Mucosa of descending colon (tissue), 3 donors: Measurements from ENCODE around the gene ANKRD44. TPM values are rescaled to one million over a fixed set of nuclear protein-coding genes. Genes with fewer than 3 reads are reported as not detected.

Experiments
- ATAC-seq: fragments of 200-7000 bp; cut with Tn5 transposase; one replicate; pipeline ENCODE4 v1.9.1; 2020; ENCODE audit warnings: mild to moderate bottlenecking, moderate library complexity
- DNase-seq, 3 donors: peaks; one replicate each; pipeline ENCODE4 v3.0.0-alpha.2; 2020
- H3K36me3 ChIP-seq: fragments of 200-600 bp; one replicate; pipeline ENCODE4 v1.8.0; 2021; ENCODE audit warnings: low read depth, mild to moderate bottlenecking
- H3K4me1 ChIP-seq: fragments of 200-600 bp; one replicate; pipeline ENCODE4 v1.8.0; 2021; ENCODE audit warnings: low read depth, mild to moderate bottlenecking
- H3K4me3 ChIP-seq: fragments of 200-600 bp; one replicate; pipeline ENCODE4 v1.8.0; 2021; ENCODE audit warnings: mild to moderate bottlenecking
- H3K9me3 ChIP-seq: fragments of 200-600 bp; one replicate; pipeline ENCODE4 v1.8.0; 2021; ENCODE audit warnings: mild to moderate bottlenecking
- CTCF ChIP-seq: fragments of 200-600 bp; IDR thresholded peaks from one replicate; pipeline ENCODE4 v1.8.0; 2022; ENCODE audit warnings: antibody characterized with exemption, mild to moderate bottlenecking
- intact Hi-C, 2 donors: fragments of 100-400 bp; cut with DNase I in 1 of 2; cut with micrococcal nuclease in 1 of 2; formaldehyde crosslinking; loops; one replicate each; pipeline versions ENCODE4 v1.11.0 to v1.11.1; 2022; cut with DNase I, micrococcal nuclease
- total RNA-seq, 3 donors: library from RNA; stranded (reverse); fragmentation: NEBNext Ultra II Directional in 2 of 3; extraction: Animal tissue kit (Norgen Biotek cat#: 25700) in 2 of 3; gene quantifications; one replicate each; pipeline versions ENCODE4 v1.2.1 to v1.2.4, GENCODE V29; 2021 to 2023
- donor health status: DM: no; HTN: no; CAD: no; lungs with moderate emphysema.
- donor health status: DM: no; HTN: no; CAD: no.
- donor health status: DM: no; HTN: yes; CAD: no.

The ANKRD44 gene
- total RNA-seq, 3 donors from 2014 or later, result 9.7 to 25.7 (median 13.7) TPM

- ATAC-seq, result no peak
- intact Hi-C loops, result no loop called here
- Histone ChIP-seq H3K9me3 (no peaks in the 10 kb centered on the region), H3K4me3 (no peak overlapping the region), H3K36me3 (no peaks in the 10 kb centered on the region), H3K4me1 (peaks cover 8% of the 10 kb centered on the region)
- TF ChIP-seq CTCF, result no peak
- DNase-seq, result no peak
Measured at GRCh38 chr2:197265924-197266323, 44.7 kb downstream of the ANKRD44 start.

GRCh38 chr2:197265036-197265435 is 45.5 kb downstream of the ANKRD44 start:
- Histone ChIP-seq H3K36me3 (no peaks in the 10 kb centered on the region), H3K4me3 (no peak overlapping the region), H3K9me3 (no peaks in the 10 kb centered on the region), H3K4me1 (peaks cover 8% of the 10 kb centered on the region)
- intact Hi-C loops, result no loop called here
- no peak for ATAC-seq
- no peak for DNase-seq
- TF ChIP-seq CTCF, result no peak

DNA sequence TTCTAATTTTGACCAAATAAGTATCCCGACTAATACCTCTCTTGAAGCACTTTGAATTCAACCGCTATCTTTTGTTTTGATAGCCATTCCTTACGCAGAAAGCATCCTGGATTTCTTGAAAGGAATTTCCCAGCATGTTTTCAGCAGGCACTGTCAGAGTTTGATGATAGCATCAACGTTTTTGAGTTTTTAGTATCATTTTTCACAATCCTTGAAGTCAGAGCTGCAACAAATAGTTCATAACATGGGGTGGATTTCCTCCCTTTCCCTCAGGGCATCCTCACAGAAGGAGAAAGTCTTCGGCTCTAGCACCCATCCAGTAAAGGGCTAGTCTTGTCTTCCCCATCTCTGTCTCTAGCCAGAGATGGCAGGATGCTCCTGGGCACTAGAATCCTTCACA is 46.2 kb downstream of the ANKRD44 start:
- TF ChIP-seq CTCF, result no peak
- intact Hi-C loops, result no loop called here
- no peaks in the 10 kb centered on the region for H3K9me3 ChIP-seq
- DNase-seq, result no peak
- H3K36me3 ChIP-seq, result no peaks in the 10 kb centered on the region
- no peak for ATAC-seq
- no peak overlapping the region for H3K4me3 ChIP-seq
- peaks cover 8% of the 10 kb centered on the region for H3K4me1 ChIP-seq

DNA sequence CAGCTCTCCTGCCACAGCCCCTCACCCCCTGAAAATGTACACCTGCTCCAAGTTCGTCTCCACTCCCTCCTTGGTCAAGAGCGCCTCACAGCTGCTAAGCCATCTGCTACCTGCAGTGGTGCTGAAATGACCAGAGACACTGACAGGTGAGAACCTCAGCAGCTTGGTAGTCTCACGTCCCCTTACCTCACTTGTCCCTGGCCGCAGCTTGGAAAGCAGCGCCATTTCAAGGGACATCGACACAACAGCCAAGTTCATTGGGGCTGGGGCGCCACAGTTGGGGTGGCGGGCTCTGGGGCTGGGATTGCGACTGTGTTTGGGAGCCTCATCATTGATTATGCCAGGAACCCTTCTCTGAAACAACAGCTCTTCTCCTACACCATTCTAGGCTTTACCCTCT is 47.5 kb downstream of the ANKRD44 start:
- peak in 1 of 3 donors; percentile 53 for DNase-seq
- ATAC-seq, result no peak
- no peak for TF ChIP-seq CTCF
- Histone ChIP-seq H3K4me3 (no peak overlapping the region), H3K9me3 (no peaks in the 10 kb centered on the region), H3K36me3 (no peaks in the 10 kb centered on the region), H3K4me1 (peaks cover 8% of the 10 kb centered on the region)
- intact Hi-C loops, result no loop called here

- peak; percentile 81 for ATAC-seq
- H3K9me3 ChIP-seq, result no peaks in the 10 kb centered on the region
- H3K4me3 ChIP-seq, result no peak overlapping the region
- peaks cover 8% of the 10 kb centered on the region for H3K4me1 ChIP-seq
- no peak for DNase-seq
- no peak for TF ChIP-seq CTCF
- intact Hi-C loops, result no loop called here
- no peaks in the 10 kb centered on the region for H3K36me3 ChIP-seq
Measured at GRCh38 chr2:197261808-197262226, 48.8 kb downstream of the ANKRD44 start.

GRCh38 chr2:197259470-197259999 is 51.0 kb downstream of the ANKRD44 start:
- no peak for DNase-seq
- Histone ChIP-seq H3K4me3 (no peak overlapping the region), H3K4me1 (peaks cover 8% of the 10 kb centered on the region), H3K36me3 (no peaks in the 10 kb centered on the region), H3K9me3 (no peaks in the 10 kb centered on the region)
- no peak for ATAC-seq
- intact Hi-C loops, result no loop called here
- TF ChIP-seq CTCF, result no peak
